ENCODE measurements around the gene HID1. TPM values are rescaled to one million over a fixed set of nuclear protein-coding genes. Genes with fewer than 3 reads are reported as not detected.

HID1 gene
- total and polyA plus RNA-seq, 2 experiments from 2014 or later: 8.7 to 10.9 TPM

DNA sequence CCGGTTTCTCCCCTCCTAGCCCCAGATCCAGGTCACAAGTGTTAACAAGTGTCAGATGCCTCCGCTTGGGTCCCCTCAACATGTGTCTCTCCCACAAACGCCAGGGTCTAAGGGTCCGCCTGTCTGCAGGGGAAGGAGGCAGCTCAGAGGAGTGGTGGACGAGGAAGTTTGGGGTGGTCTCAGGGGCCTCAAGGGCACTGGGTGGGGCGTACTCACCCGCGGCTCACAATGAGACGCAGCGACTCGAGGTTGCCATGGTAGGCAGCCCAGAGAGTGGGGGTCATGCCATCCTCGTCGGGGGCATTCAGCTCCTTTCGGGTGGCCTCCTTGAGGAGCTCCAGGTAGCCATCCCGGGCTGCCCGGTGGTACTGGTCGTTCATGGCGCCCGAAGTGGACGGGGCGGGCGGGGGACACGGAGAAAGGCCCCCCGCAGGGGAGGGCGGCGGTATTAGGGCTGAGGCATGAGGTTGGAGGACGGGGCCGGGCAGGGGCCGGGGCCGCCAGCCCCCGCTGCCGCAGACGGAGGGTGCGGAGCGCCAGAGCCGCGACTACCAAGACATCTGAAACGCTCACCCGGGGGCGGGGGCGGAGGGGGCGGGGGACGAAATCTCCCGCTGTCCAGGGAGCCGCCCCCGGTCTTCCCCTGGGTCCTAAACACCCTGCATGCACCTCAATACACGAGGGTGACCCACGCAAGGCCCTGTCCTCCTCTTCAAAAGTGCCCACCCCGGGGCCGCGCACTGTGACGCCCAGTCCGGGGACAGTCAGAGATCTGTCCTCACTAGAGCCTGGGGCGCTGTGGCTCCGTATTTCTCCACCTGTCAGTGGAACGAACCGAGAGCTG is 49.6 kb downstream of the HID1 start, which contains the start of gene USH1G:
Gene USH1G, minus strand, starts transcription at position 562 of the 844 bp plus-strand sequence. Its CDS starts 182 bp downstream, at position 380.
- no peak within 1 kb of the TSS for H3K27ac Mint-ChIP-seq

More for the DNA sequence above, 49.6 kb downstream of the HID1 start, which contains the start of gene USH1G:
- no peaks in the 10 kb centered on the region for H4K20me1 ChIP-seq (replicated peaks; ENCODE audit: insufficient read depth)
- H3K27me3 Mint-ChIP-seq (ENCODE audit: insufficient read depth, low read depth, poor library complexity): peaks cover 59% of the 10 kb centered on the region
- H3K79me2 ChIP-seq (replicated peaks; ENCODE audit: insufficient read depth): no peaks in the 10 kb centered on the region
- peak within 1 kb of the TSS; percentile 93 for H3K4me2 ChIP-seq
- H3K36me3 Mint-ChIP-seq (ENCODE audit: low read depth): no peaks in the 10 kb centered on the region
- H3K4me1 Mint-ChIP-seq: peaks cover 7% of the 10 kb centered on the region
- no peaks in the 10 kb centered on the region for H3K9me3 Mint-ChIP-seq
- no peaks in the 10 kb centered on the region for H3F3A ChIP-seq (replicated peaks; ENCODE audit: low read depth)
- peaks cover 73% of the 10 kb centered on the region for H3K27me3 ChIP-seq (ENCODE audit: insufficient read depth)
- peak; percentile 13 for ATAC-seq
- peak within 1 kb of the TSS; percentile 61 for H3K4me3 ChIP-seq
- no peaks in the 10 kb centered on the region for H3K36me3 ChIP-seq (ENCODE audit: insufficient read depth)
- TF ChIP-seq, protein P1, sequence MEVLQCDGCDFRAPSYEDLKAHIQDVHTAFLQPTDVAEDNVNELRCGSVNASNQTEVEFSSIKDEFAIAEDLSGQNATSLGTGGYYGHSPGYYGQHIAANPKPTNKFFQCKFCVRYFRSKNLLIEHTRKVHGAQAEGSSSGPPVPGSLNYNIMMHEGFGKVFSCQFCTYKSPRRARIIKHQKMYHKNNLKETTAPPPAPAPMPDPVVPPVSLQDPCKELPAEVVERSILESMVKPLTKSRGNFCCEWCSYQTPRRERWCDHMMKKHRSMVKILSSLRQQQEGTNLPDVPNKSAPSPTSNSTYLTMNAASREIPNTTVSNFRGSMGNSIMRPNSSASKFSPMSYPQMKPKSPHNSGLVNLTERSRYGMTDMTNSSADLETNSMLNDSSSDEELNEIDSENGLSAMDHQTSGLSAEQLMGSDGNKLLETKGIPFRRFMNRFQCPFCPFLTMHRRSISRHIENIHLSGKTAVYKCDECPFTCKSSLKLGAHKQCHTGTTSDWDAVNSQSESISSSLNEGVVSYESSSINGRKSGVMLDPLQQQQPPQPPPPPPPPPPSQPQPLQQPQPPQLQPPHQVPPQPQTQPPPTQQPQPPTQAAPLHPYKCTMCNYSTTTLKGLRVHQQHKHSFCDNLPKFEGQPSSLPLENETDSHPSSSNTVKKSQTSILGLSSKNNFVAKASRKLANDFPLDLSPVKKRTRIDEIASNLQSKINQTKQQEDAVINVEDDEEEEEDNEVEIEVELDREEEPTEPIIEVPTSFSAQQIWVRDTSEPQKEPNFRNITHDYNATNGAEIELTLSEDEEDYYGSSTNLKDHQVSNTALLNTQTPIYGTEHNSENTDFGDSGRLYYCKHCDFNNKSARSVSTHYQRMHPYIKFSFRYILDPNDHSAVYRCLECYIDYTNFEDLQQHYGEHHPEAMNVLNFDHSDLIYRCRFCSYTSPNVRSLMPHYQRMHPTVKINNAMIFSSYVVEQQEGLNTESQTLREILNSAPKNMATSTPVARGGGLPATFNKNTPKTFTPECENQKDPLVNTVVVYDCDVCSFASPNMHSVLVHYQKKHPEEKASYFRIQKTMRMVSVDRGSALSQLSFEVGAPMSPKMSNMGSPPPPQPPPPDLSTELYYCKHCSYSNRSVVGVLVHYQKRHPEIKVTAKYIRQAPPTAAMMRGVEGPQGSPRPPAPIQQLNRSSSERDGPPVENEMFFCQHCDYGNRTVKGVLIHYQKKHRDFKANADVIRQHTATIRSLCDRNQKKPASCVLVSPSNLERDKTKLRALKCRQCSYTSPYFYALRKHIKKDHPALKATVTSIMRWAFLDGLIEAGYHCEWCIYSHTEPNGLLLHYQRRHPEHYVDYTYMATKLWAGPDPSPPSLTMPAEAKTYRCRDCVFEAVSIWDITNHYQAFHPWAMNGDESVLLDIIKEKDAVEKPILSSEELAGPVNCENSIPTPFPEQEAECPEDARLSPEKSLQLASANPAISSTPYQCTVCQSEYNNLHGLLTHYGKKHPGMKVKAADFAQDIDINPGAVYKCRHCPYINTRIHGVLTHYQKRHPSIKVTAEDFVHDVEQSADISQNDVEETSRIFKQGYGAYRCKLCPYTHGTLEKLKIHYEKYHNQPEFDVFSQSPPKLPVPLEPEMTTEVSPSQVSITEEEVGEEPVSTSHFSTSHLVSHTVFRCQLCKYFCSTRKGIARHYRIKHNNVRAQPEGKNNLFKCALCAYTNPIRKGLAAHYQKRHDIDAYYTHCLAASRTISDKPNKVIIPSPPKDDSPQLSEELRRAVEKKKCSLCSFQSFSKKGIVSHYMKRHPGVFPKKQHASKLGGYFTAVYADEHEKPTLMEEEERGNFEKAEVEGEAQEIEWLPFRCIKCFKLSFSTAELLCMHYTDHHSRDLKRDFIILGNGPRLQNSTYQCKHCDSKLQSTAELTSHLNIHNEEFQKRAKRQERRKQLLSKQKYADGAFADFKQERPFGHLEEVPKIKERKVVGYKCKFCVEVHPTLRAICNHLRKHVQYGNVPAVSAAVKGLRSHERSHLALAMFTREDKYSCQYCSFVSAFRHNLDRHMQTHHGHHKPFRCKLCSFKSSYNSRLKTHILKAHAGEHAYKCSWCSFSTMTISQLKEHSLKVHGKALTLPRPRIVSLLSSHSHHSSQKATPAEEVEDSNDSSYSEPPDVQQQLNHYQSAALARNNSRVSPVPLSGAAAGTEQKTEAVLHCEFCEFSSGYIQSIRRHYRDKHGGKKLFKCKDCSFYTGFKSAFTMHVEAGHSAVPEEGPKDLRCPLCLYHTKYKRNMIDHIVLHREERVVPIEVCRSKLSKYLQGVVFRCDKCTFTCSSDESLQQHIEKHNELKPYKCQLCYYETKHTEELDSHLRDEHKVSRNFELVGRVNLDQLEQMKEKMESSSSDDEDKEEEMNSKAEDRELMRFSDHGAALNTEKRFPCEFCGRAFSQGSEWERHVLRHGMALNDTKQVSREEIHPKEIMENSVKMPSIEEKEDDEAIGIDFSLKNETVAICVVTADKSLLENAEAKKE (CRISPR knock-in tag; IDR thresholded peaks at IDR 0.05): no peak
- TF ChIP-seq EZH2 (IDR thresholded peaks at IDR 0.05; ENCODE audit: low read depth, unreplicated experiment): peak; percentile 66
- peak within 1 kb of the TSS; percentile 70 for H3K4me3 Mint-ChIP-seq
- DNase-seq (ENCODE audit: low spot score): peak; percentile 36
- H3K4me1 ChIP-seq (ENCODE audit: insufficient read depth): peaks cover 16% of the 10 kb centered on the region
- no peak within 1 kb of the TSS for H3K27ac ChIP-seq (ENCODE audit: low read depth)
- no peaks in the 10 kb centered on the region for H3K9me2 ChIP-seq (ENCODE audit: insufficient read depth)
- H2AFZ ChIP-seq: peak within 1 kb of the TSS; percentile 90

All from GM23338 (cell line).